Neuron (in vitro differentiated cells): ENCODE measurements around the gene C10orf90.
"Not testable (repeated sequence)": the region's sequence is repeated elsewhere in the genome, so short reads cannot be mapped to it uniquely, and the experiment has no call there.

Experiments used
- H2AFZ ChIP-seq: one replicate; pipeline ENCODE4 v1.6.1; 2013; ENCODE audit warnings: low read depth, mild to moderate bottlenecking, inconsistent platforms, low read length, moderate library complexity
- H3K27me3 ChIP-seq: one replicate; pipeline ENCODE4 v1.6.1; 2013; ENCODE audit warnings: low read length; ENCODE audit not compliant: insufficient read depth
- H3K36me3 ChIP-seq: one replicate; pipeline ENCODE4 v1.6.1; 2013; ENCODE audit warnings: low read length; ENCODE audit not compliant: insufficient read depth
- H3K4me1 ChIP-seq: one replicate; pipeline ENCODE4 v1.6.1; 2013; ENCODE audit warnings: low read length; ENCODE audit not compliant: insufficient read depth
- H3K4me3 ChIP-seq: 2 replicates; pipeline ENCODE4 v1.5.1; 2013; ENCODE audit warnings: mild to moderate bottlenecking, low read length, moderate library complexity
- H3K9me3 ChIP-seq: one replicate; pipeline ENCODE4 v1.6.1; 2013; ENCODE audit warnings: low read length

Gene C10orf90

DNA sequence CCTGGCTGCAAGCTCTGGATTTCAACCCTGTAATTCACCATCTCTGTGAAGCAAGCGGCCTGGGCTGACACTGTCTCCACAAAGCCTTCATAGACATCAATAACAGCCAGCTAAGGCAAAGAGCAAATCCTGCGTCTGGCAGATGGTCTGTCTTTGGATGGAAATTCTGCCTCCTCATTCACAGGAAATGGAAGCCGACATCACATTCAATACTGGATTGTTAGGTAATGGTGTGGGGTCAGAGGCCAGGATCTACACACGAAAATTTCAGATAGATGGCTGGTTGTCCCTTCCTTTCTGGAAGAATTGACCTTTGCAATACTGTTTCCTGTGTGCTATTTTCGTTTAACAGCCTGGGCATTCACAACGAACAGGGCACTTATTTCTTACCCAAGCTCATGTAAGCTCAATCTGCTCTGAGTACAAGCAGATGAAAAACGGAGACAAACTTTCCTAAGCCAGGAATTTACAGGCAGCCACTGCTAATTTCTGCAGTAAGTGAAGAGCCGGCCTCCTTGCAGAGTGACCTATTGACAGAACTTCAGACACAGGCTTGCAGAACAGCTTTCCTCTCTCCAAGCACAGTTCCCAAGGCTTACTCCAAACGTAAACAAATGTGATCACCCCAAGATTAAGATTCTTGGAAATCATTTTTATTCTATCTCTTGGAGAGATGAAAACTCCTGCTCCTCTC is 279.2 kb downstream of the C10orf90 start:
- peak overlapping the region; percentile 11 for H3K4me3 ChIP-seq
- H3K36me3 ChIP-seq = no peaks in the 10 kb centered on the region
- H3K4me1 ChIP-seq = peaks cover 25% of the 10 kb centered on the region
- no peak overlapping the region for H2AFZ ChIP-seq
- H3K27me3 ChIP-seq = peaks cover 20% of the 10 kb centered on the region
- peaks cover 5% of the 10 kb centered on the region for H3K9me3 ChIP-seq

DNA sequence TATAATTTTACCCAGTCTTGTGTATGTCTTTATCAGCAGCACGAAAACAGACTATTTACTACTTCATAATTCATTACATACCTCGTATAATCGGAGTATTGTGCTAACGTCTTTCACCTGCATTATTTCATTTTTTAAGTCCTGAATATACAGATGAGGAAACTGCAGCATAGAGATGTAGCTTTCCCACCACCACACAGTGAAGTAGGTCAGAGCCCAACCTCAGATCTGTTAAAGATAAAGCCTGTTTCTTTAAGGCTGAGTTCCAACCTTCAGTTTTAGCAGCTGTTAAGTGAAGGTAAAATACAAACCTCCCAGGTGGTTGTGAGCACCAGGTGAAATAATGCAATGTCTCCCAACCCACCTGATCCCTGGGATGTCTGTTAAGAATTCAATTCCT is 280.2 kb downstream of the C10orf90 start:
- H3K36me3 ChIP-seq = no peaks in the 10 kb centered on the region
- H2AFZ ChIP-seq = no peak overlapping the region
- H3K4me1 ChIP-seq = peaks cover 25% of the 10 kb centered on the region
- H3K9me3 ChIP-seq = peaks cover 5% of the 10 kb centered on the region
- H3K27me3 ChIP-seq = peaks cover 20% of the 10 kb centered on the region
- no peak overlapping the region for H3K4me3 ChIP-seq

DNA sequence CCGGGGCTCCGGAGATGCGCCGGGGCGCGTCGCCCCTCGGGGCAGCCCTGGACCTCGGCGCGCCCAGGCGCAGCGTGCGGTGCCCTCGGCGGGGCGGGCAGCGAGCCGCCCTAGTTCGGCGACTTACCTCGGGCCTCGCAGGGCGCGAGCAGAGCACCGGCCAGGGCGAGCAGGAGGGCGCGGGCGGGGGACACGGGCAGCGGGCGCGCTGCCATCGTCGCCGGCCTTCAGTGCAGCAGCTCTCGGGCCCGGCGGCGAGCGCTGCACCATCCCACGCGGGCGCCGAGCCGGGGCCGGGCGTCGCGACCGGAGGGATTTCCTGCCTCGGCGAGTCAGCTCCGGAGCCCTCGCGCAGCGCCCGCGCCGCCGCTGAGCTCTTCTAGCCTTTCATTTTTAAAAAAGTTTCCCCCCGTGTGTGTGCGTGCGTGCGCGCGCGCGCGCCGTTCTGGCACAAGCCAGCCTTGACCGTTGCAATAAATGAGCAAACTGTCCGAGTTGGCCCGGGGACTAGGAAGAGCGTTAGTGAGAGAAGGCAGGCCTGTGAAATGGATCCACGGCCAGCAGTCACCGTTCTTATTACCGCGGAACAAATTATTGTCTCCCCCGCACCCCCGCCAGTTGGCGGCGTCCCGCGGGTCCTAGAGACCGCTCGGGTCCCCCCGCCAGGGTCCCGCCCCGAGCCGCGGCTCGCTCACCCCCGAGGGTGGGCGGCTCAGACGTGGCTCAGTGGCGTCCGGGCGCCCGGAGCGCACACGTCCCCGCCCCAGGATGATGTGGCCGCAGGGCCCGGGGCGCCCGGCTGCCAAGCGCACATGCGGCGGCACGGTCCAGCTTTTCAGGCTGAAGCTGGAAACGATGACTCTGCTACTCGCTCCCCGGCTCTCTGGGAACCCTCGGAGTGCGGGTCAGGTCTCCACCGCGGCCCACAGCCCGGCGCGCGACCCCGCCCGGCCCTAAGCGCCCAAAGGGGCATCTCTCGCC is 282.3 kb downstream of the C10orf90 start, which contains the start of gene ADAM12:
TSS of gene ADAM12 (minus strand) at position 547 of the 981 bp plus-strand sequence. CDS start at position 215, 332 bp downstream.
- peak within 1 kb of the TSS; percentile 85 for H2AFZ ChIP-seq
- peaks cover 25% of the 10 kb centered on the region for H3K4me1 ChIP-seq
- peaks cover 20% of the 10 kb centered on the region for H3K27me3 ChIP-seq
- H3K9me3 ChIP-seq = peaks cover 3% of the 10 kb centered on the region
- H3K4me3 ChIP-seq = peak within 1 kb of the TSS; percentile 43
- no peaks in the 10 kb centered on the region for H3K36me3 ChIP-seq

DNA sequence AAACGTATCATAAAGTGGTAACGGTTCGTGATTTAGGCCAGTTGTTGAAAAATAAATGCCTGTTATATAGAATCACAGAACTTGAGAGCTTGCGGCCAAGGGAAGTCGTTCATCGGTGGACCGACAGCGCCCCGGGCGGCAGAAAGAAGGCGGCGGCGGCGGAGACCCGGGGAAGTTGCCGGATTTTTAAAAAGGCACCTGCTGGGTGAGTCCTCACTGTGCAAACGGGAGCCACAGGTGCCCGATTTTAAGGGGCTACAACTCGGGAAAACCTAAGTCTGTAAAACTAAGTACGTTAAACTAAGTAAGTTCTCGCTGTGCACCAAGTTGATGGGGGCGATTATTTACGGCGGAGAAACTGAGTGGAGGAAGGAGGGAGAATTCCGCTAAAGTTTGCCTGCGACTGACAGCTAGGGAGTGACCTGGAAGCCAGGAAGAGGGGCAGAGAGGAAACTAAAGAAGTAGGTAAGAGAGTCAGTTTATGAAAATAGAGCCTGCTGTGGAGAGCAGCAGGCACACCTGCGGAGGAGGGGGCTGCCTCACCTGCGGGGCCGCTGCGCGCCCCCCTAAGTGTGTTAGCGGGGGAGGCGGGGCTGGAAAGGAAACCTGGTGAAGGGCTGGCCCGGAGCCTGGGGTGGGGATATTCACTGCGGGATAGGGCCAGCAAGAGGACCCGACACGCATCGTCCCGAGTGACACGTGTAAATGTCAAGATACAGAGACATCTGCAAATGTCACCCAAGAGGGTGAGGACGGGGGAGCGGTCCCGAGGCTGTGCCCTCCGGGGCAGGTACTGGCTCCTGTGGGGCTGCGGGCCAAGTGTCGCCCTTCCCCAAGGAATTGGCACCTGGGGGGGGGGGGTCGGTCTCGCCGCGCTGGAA is 283.2 kb downstream of the C10orf90 start:
- H3K27me3 ChIP-seq = peaks cover 20% of the 10 kb centered on the region
- H3K9me3 ChIP-seq = peaks cover 3% of the 10 kb centered on the region
- peak overlapping the region; percentile 43 for H3K4me3 ChIP-seq
- peak overlapping the region; percentile 85 for H2AFZ ChIP-seq
- no peaks in the 10 kb centered on the region for H3K36me3 ChIP-seq
- peaks cover 25% of the 10 kb centered on the region for H3K4me1 ChIP-seq

DNA sequence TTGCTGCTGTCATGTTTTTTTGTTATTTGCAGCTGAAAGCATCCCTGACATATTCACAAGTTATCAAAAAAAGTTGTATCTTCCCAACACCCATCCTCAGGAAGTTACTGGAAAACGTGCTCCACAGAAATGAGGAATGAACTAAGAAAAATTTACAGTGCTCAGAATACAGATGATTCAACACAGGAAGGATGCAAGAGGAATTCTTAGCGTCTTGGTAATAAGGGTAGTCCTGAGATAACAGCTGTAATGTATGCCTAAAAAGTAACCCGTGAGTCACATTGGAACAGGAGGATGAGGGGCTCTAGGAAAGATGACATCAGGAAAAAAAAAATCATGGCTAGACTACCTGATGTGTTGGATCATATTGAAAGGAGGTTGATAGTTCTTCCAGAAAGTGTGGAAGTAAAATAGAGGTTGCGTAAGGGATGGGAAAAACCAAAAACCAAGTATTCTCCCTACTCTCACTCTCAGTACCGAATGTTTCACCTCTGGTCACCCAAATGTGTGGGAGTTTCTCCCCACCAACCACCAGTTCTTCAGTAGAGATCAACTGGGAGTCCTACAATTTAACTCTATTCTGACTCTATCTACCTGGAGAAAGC is 286.1 kb downstream of the C10orf90 start:
- no peak overlapping the region for H3K4me3 ChIP-seq
- peaks cover 18% of the 10 kb centered on the region for H3K27me3 ChIP-seq
- H3K9me3 ChIP-seq = peaks cover 2% of the 10 kb centered on the region
- no peak overlapping the region for H2AFZ ChIP-seq
- peaks cover 12% of the 10 kb centered on the region for H3K4me1 ChIP-seq
- no peaks in the 10 kb centered on the region for H3K36me3 ChIP-seq

DNA sequence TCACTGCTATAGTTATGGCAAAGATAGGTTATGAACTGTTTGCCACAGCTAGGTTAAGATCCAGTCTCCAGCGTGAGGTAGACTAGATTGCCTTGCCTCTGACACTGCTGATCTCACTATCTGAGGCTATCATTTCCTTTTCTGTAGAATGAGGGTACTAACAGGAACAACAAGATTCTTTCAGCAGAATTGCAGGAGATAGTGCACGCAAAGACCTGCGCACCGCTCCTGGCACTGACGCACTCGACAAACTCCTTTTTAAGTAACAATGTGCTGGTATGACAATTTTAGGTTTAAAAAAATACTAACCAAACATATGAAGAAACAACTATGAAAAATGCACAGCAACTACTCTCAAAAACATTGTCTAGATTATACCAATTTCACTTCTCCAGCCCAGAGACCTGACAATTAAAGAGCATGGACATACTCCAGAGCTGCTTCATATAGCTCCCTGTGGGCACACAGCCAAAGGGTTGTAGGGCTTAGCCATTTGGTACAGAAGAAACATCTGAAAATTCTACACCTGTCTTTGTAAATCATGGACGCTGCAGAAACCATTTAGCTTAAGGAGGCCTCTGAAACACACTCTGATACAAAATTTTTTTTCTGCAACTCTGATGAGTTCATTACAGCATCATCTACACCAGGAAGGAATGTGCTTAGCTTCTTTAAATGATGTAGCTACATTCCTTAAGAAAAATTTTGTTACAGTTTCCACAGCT is 290.0 kb downstream of the C10orf90 start:
- Histone ChIP-seq H3K4me1 (no peaks in the 10 kb centered on the region), H2AFZ (no peak overlapping the region), H3K27me3 (no peaks in the 10 kb centered on the region), H3K4me3 (no peak overlapping the region), H3K36me3 (no peaks in the 10 kb centered on the region), H3K9me3 (no peaks in the 10 kb centered on the region)

DNA sequence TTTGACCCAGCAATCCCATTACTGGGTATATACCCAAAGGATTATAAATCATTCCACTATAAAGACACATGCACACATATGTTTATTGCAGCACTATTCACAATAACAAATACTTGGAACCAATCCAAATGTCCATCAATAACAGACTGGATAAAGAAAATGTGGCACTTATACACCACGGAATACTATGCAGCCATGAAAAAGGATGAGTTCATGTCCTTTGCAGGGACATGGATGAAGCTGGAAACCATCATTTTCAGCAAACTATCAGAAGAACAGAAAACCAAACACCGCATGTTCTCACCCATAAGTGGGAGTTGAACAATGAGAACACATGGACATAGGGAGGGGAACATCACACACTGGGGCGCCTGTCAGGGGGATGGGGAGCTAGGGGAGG is 291.3 kb downstream of the C10orf90 start:
- not testable (repeated sequence) for H3K9me3 ChIP-seq, H3K4me3 ChIP-seq, H3K4me1 ChIP-seq, H2AFZ ChIP-seq, H3K27me3 ChIP-seq, H3K36me3 ChIP-seq

DNA sequence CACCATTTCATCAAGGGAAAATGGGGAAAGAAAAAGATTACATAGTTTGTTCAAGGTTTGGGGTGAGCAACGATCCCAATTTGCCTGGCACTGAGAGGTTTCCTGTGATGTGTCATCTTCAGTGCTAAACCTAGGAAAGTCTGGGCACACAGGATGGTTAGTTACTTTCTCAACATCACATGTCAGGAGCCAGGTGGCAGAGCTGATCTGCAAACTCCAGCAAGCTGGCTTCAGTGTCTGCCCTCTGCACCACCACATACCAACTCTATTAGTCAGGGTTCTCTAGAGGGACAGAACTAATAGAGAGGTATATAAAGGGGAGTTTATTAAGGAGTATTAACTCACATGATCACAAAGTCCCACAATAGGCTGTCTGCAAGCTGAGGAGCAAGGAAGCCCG is 293.5 kb downstream of the C10orf90 start:
- Histone ChIP-seq H3K36me3 (no peaks in the 10 kb centered on the region), H3K9me3 (no peaks in the 10 kb centered on the region), H3K4me1 (no peaks in the 10 kb centered on the region), H3K4me3 (no peak overlapping the region), H3K27me3 (no peaks in the 10 kb centered on the region), H2AFZ (no peak overlapping the region)

DNA sequence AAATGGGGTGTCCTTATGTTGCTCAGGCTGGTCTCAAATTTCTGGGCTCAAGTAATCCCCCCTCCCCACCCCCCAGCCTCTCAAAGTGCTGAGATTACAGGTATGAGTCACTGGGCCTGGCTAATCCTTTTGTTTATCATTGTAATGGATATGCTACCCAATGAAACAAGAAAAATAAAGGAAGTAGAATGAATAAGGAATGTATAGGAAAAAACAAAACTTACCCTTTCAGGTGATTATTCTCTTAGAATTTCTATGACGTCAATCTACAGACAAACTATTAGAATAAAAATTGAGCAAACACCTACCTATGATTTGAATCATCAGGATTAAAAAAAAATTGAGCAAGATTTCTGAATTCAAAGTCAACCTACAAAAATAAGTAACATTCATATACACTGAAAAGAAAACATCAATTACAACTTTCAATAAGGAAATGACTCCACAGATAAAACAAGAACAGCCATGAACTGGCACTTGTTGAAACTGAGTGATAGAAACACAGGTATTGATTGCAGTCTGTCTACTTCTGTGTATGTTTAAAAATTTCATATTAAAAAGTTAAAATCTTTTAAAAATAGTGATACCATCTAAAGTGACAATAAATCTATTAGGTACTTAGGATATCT is 294.5 kb downstream of the C10orf90 start:
- Histone ChIP-seq H3K4me1 (no peaks in the 10 kb centered on the region), H3K9me3 (no peaks in the 10 kb centered on the region), H3K27me3 (no peaks in the 10 kb centered on the region), H3K36me3 (no peaks in the 10 kb centered on the region), H2AFZ (no peak overlapping the region), H3K4me3 (no peak overlapping the region)

DNA sequence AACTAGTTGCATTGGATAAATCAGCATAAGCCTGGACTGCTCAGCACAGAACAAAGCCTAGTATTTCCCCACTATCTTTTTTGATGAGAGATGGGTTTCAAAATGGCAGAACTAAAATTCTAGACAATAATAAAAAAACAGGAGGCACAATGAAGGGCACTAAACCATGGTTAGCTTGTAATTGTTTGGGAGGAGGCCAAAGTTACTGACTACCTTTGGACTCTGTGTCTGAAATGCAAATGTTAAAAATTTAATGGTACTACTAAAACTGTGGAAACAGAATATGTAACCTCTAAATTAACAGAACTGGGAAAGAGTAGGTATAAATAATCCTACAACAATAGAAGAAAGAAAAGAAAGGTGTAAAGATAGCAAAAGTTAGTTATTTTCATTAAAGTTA is 295.2 kb downstream of the C10orf90 start:
- Histone ChIP-seq H3K4me1 (no peaks in the 10 kb centered on the region), H3K9me3 (no peaks in the 10 kb centered on the region), H3K4me3 (no peak overlapping the region), H3K27me3 (no peaks in the 10 kb centered on the region), H2AFZ (no peak overlapping the region), H3K36me3 (no peaks in the 10 kb centered on the region)
